Vagina (tissue), 2 donors: ENCODE results near the gene TSPAN5.

Experiments
- CTCF ChIP-seq, 3 experiments: fragments of 450-650 bp in 2 of 3; fragments of 200-600 bp in 1 of 3; sonication (generic) in 1 of 3; IDR thresholded peaks; one replicate each; pipeline ENCODE4 v1.5.1; 2017 to 2019; ENCODE audit warnings: antibody characterized with exemption in 3 of 3, mild to moderate bottlenecking in 2 of 3, moderate library complexity in 2 of 3
- POLR2A ChIP-seq, 2 donors: fragments of 450-650 bp; IDR thresholded peaks; one replicate each; pipeline ENCODE4 v1.6.1; 2017; ENCODE audit warnings: antibody characterized with exemption in 2 of 2, mild to moderate bottlenecking in 2 of 2, moderate library complexity in 2 of 2

GRCh38 chr4:98673978-98674377, 15.6 kb upstream of the TSPAN5 start:
- no peak for TF ChIP-seq CTCF (IDR thresholded peaks at IDR 0.05)
- no peak for TF ChIP-seq POLR2A (IDR thresholded peaks at IDR 0.05)
